ENCODE results near the gene BLM. TPM values are rescaled to one million over a fixed set of nuclear protein-coding genes. Genes with fewer than 3 reads are reported as not detected.

The BLM gene
- total and polyA plus RNA-seq, 9 donors = 0.15 to 1.9 (median 0.78) TPM; not detected in 1

DNA sequence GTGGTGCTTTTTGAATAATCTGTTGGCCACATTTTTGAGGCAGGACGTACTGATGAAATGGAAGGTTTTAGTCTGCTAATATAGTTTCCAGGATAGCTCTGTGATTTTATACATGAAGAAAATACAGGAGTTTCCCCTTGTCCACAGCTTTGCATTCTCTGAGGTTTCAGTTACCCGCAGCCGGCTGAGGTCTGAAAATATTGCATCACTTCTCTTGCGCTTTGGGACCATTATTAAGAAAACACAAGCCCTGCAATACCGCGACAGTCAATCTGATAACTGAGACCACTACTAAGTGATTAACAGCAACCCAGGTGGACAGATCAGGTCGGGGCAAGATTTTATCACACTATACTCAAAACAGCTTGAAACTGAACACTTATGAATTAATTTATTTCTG, 33.0 kb downstream of the BLM start:
- Histone ChIP-seq H3K4me3 (no peak overlapping the region), H3K36me3 (no peaks in the 10 kb centered on the region), H3K27me3 (no peaks in the 10 kb centered on the region), H3K27ac (no peak overlapping the region), H3K4me1 (ENCODE audit: insufficient read depth) (no peaks in the 10 kb centered on the region), H3K9me3 (no peaks in the 10 kb centered on the region)
- no peak for TF ChIP-seq EP300 (IDR thresholded peaks at IDR 0.05)
- no peak for DNase-seq
- 88 to 92% (median 90%) methylated on average over 7 of the region's 7 CpGs for WGBS, 3 donors
- intact Hi-C loops (cut with DNase I) = no loop called here

DNA sequence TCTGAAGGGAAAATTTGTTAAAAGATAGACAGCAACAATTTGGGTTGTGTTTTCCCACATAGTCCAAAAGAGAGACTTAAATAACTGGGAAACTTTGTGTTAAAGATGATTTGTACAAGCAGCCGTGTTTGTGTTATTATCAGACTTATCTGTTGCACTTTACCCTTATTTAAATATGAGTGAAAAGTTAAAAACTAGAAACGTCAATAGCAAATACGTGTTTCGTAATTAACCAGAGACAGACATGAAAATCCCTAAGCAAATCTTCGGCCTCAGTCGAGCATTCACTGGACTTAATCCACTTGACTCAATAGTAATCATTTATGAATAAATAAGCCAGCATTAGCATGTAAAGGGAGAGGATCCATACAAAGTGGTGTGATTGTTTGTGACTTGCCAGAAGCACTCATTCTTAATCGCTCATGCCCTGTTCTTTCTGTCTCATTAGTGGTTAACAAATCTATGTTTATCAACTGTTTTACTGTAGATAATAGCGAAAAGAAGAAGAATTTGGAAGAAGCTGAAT, 34.2 kb downstream of the BLM start:
- H3K36me3 ChIP-seq = no peaks in the 10 kb centered on the region
- DNase-seq = no peak
- no peaks in the 10 kb centered on the region for H3K9me3 ChIP-seq
- no peak overlapping the region for H3K4me3 ChIP-seq
- H3K27me3 ChIP-seq = no peaks in the 10 kb centered on the region
- WGBS, 3 donors = 85 to 90% (median 90%) methylated on average over 8 of the region's 8 CpGs
- H3K4me1 ChIP-seq (ENCODE audit: insufficient read depth) = no peaks in the 10 kb centered on the region
- H3K27ac ChIP-seq = no peak overlapping the region
- TF ChIP-seq POLR2A (IDR thresholded peaks at IDR 0.05) (no peak), EP300 (IDR thresholded peaks at IDR 0.05) (no peak)
- TF ChIP-seq, protein P1, sequence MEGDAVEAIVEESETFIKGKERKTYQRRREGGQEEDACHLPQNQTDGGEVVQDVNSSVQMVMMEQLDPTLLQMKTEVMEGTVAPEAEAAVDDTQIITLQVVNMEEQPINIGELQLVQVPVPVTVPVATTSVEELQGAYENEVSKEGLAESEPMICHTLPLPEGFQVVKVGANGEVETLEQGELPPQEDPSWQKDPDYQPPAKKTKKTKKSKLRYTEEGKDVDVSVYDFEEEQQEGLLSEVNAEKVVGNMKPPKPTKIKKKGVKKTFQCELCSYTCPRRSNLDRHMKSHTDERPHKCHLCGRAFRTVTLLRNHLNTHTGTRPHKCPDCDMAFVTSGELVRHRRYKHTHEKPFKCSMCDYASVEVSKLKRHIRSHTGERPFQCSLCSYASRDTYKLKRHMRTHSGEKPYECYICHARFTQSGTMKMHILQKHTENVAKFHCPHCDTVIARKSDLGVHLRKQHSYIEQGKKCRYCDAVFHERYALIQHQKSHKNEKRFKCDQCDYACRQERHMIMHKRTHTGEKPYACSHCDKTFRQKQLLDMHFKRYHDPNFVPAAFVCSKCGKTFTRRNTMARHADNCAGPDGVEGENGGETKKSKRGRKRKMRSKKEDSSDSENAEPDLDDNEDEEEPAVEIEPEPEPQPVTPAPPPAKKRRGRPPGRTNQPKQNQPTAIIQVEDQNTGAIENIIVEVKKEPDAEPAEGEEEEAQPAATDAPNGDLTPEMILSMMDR (IDR thresholded peaks at IDR 0.05) = no peak
- intact Hi-C loops (cut with DNase I) = no loop called here

DNA sequence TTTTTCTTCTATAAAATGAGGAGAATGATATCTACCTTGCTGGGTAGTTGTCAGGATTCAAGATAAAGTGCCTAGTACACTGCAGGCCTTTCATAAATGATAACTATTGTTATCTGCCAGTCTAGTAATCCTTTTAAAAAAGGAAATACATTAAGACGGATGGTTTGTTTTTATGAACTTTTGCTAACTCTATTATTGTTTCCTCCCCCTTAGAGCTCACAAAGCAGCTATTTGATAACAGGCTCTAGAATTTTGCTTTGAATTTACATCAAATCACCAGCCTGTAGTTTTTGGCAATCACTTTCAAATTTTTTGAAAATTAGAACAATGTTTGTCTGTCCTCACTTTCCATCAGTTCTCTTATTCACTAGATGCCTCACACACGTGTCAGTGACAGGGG, 39.8 kb downstream of the BLM start:
- no peak overlapping the region for H3K27ac ChIP-seq
- no peaks in the 10 kb centered on the region for H3K9me3 ChIP-seq
- intact Hi-C loops (cut with DNase I) = no loop called here
- H3K27me3 ChIP-seq = no peaks in the 10 kb centered on the region
- 32 to 48% (median 41%) methylated on average over 2 of the region's 2 CpGs for WGBS, 3 donors
- TF ChIP-seq EP300 (IDR thresholded peaks at IDR 0.05) (no peak), POLR2A (IDR thresholded peaks at IDR 0.05) (no peak)
- TF ChIP-seq, protein P1 (IDR thresholded peaks at IDR 0.05) = no peak
- H3K4me1 ChIP-seq (ENCODE audit: insufficient read depth) = no peaks in the 10 kb centered on the region
- DNase-seq = no peak
- H3K36me3 ChIP-seq = no peaks in the 10 kb centered on the region
- H3K4me3 ChIP-seq = no peak overlapping the region

GRCh38 chr15:90757461-90757860, 40.3 kb downstream of the BLM start:
- H3K4me1 ChIP-seq (ENCODE audit: insufficient read depth) = no peaks in the 10 kb centered on the region
- no peaks in the 10 kb centered on the region for H3K27me3 ChIP-seq
- H3K36me3 ChIP-seq = no peaks in the 10 kb centered on the region
- H3K9me3 ChIP-seq = no peaks in the 10 kb centered on the region
- intact Hi-C loops (cut with DNase I) = no loop called here
- 83 to 97% (median 92%) methylated on average over 1 of the region's 1 CpG for WGBS, 3 donors
- H3K27ac ChIP-seq = no peak overlapping the region
- no peak overlapping the region for H3K4me3 ChIP-seq
- no peak for DNase-seq
- TF ChIP-seq EP300 (IDR thresholded peaks at IDR 0.05) (no peak), POLR2A (IDR thresholded peaks at IDR 0.05) (no peak)
- TF ChIP-seq, protein P1 (IDR thresholded peaks at IDR 0.05) = no peak

DNA sequence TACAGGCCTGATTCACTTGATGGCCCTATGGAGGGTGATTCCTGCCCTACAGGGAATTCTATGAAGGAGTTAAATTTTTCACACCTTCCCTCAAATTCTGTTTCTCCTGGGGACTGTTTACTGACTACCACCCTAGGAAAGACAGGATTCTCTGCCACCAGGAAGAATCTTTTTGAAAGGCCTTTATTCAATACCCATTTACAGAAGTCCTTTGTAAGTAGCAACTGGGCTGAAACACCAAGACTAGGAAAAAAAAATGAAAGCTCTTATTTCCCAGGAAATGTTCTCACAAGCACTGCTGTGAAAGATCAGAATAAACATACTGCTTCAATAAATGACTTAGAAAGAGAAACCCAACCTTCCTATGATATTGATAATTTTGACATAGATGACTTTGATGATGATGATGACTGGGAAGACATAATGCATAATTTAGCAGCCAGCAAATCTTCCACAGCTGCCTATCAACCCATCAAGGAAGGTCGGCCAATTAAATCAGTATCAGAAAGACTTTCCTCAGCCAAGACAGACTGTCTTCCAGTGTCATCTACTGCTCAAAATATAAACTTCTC, 43.6 kb downstream of the BLM start:
- Histone ChIP-seq H3K4me3 (no peak overlapping the region), H3K4me1 (ENCODE audit: insufficient read depth) (no peaks in the 10 kb centered on the region), H3K27ac (no peak overlapping the region), H3K36me3 (no peaks in the 10 kb centered on the region), H3K27me3 (no peaks in the 10 kb centered on the region), H3K9me3 (no peaks in the 10 kb centered on the region)
- WGBS, 3 donors = 94 to 97% (median 96%) methylated on average over 1 of the region's 1 CpG
- DNase-seq = no peak
- TF ChIP-seq, protein P1 (IDR thresholded peaks at IDR 0.05) = no peak
- intact Hi-C loops (cut with DNase I) = no loop called here

All from ovary (tissue), 9 donors.